NCI-H526 (cell line): ENCODE data around the gene TMEM14B.
"Not testable (repeated sequence)": the region's sequence is repeated elsewhere in the genome, so short reads cannot be mapped to it uniquely, and the experiment has no call there.

Experiments
- DNase-seq, 2 experiments: peaks; one replicate each; lab custom pipeline; 2025; lab: John Stamatoyannopoulos, UW

The TMEM14B gene

DNA sequence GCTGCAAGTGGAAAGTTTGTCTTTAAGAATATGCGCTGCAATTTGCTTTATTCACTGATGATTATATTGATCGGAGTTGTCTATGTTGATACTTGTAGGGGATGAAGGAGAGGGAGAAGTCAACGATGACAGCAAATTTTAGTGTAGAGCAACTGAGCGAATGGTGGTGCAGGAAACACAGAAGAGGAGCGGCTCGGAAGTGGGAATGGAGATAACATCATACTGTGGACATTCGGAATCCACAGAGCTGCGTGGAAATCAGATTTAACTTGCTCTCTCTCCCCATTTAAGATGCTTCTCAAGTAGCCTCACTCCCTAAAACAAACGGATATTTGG lies 722 bp upstream of the TMEM14B start:
- no peak for DNase-seq

GRCh38 chr6:10749734-10750133 lies 2.1 kb downstream of the TMEM14B start:
- no peak for DNase-seq

- DNase-seq = not testable (repeated sequence)
Observed at GRCh38 chr6:10750568-10750967, 3.0 kb downstream of the TMEM14B start.

- not testable (repeated sequence) for DNase-seq
Observed at GRCh38 chr6:10751757-10752156, 4.2 kb downstream of the TMEM14B start.

- no peak for DNase-seq
Observed at GRCh38 chr6:10756085-10756484, 8.5 kb downstream of the TMEM14B start.

GRCh38 chr6:10759312-10759839 lies 11.8 kb downstream of the TMEM14B start:
- DNase-seq = peak; percentile 15 to 47

- no peak for DNase-seq
Observed at GRCh38 chr6:10759884-10760329, 12.3 kb downstream of the TMEM14B start.

GRCh38 chr6:10763006-10763405 lies 15.4 kb downstream of the TMEM14B start:
- DNase-seq = no peak

- no peak for DNase-seq
Observed at GRCh38 chr6:10769419-10769818, 21.8 kb downstream of the TMEM14B start.

DNA sequence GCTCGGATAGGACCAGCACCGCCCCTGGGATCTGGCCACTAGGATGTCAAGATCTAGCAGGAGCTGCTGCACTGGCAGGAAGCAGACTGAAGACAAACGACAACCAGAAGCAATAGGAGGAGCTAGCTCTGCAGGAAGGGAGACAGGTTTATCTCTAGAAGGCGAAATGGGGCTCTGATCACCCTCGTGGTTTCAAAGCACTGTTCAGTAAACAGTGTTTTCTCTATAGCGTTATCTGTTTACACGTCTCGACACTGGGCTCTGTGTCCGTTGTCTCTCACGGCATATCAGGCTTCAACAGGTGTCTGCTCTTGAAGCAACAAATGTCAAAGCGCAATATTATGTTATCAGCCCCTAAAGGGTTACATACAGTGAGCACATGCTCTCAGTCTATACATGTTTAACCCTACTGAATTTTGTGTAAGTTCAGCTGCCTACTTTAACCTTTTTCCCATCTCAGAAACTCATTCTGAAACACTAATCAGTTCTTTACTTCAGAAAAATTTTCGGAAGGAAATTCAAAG lies 23.8 kb downstream of the TMEM14B start:
- DNase-seq = peak in 1 of 2 experiments; percentile 4

GRCh38 chr6:10778230-10778629 lies 30.6 kb downstream of the TMEM14B start:
- no peak for DNase-seq

- DNase-seq = no peak
Observed at GRCh38 chr6:10779076-10779475, 31.5 kb downstream of the TMEM14B start.

- DNase-seq = no peak
Observed at GRCh38 chr6:10791673-10792072, 44.1 kb downstream of the TMEM14B start.

GRCh38 chr6:10792101-10792500 lies 44.5 kb downstream of the TMEM14B start:
- no peak for DNase-seq

DNA sequence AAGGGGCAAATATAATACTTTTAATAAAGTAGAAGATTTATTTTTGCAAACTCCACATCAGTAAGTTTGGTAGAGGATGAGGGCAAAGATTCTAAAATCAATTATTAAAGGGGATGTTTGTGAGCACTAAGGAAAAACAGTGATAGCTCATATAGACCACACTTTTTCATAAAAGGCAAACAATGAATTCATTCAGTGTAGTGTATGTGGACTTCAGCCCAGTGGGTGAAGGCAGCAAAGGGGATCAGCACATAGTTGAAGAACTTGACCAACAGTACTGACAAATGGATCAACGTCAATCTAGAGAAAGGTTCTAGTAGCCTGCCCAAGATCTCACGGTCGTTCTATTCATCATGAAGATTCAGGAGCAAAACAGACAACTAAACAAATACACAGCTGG lies 45.4 kb downstream of the TMEM14B start:
- DNase-seq = no peak

DNA sequence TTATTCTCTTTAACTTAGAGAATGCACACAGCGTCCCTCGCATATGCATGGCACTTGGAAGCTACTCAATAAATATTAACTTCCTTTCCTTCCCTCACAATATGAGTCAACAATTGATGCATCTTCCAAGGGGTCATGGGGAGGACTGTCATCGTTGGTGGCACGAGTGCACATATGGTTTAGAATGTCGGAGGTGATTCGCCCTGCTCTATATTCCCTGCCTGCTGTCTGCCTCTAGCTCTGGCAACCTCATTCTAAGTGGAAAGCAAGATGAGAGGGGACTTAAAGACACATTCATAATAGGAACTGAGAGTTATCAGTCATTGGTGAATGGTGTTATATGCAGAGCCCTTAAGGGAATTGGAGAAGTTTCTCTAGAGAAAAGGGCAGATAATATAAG lies 46.1 kb downstream of the TMEM14B start:
- no peak for DNase-seq

DNA sequence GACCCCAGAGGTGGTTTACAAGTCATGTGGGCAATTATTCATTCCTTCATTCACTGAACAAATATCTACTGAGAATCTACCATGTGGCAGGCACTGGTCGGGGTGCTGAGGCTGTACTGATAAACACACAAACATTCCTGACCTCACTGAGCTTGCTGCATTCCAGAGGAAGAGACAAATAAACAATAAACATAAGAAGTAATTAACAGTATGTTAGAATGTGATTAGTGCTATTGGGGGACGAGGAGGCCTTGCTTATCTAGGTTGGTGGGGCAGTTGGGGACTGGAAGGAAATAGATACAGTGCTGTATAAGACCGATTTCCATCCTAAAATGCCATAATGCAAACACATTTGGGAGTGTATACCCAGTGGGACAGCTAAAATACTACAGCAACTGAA lies 46.6 kb downstream of the TMEM14B start:
- DNase-seq = no peak

- no peak for DNase-seq
Observed at GRCh38 chr6:10800810-10801209, 53.2 kb downstream of the TMEM14B start.

- DNase-seq = peak; percentile 31 to 72
Observed at GRCh38 chr6:10801224-10801848, 53.7 kb downstream of the TMEM14B start.
